Vagina (tissue), 2 donors: ENCODE results near the gene TRPC1. TPM values are rescaled to one million over a fixed set of nuclear protein-coding genes. Genes with fewer than 3 reads are reported as not detected.

Source experiments
- DNase-seq, 2 donors: peaks; one replicate each; pipeline ENCODE4 v3.0.0-alpha.2; 2017; ENCODE audit errors: extremely low spot score in 2 of 2
- H3K27ac ChIP-seq: fragments of 200-600 bp; sonication (generic); one replicate; pipeline ENCODE4 v1.5.1; 2019
- H3K27me3 ChIP-seq: fragments of 200-600 bp; sonication (generic); one replicate; pipeline ENCODE4 v1.5.1; 2019
- H3K36me3 ChIP-seq, 2 donors: fragments of 200-600 bp; sonication (generic); one replicate each; pipeline ENCODE4 v1.5.1; 2017 to 2019
- H3K4me1 ChIP-seq: fragments of 200-600 bp; sonication (generic); one replicate; pipeline ENCODE4 v1.5.1; 2019
- H3K4me3 ChIP-seq, 2 donors: fragments of 200-600 bp; sonication (generic); 1 replicate in 1 of 2; 2 replicates in 1 of 2; pipeline ENCODE4 v1.5.1; 2016 to 2019
- H3K9me3 ChIP-seq: fragments of 200-600 bp; sonication (generic); one replicate; pipeline ENCODE4 v1.5.1; 2019
- CTCF ChIP-seq, 3 experiments: fragments of 450-650 bp in 2 of 3; fragments of 200-600 bp in 1 of 3; sonication (generic) in 1 of 3; IDR thresholded peaks; one replicate each; pipeline ENCODE4 v1.5.1; 2017 to 2019; ENCODE audit warnings: antibody characterized with exemption in 3 of 3, mild to moderate bottlenecking in 2 of 3, moderate library complexity in 2 of 3
- POLR2A ChIP-seq, 2 donors: fragments of 450-650 bp; IDR thresholded peaks; one replicate each; pipeline ENCODE4 v1.6.1; 2017; ENCODE audit warnings: antibody characterized with exemption in 2 of 2, mild to moderate bottlenecking in 2 of 2, moderate library complexity in 2 of 2
- POLR2AphosphoS5 ChIP-seq, 2 donors: sonication (generic); formaldehyde crosslinking; IDR thresholded peaks; one replicate each; pipeline ENCODE4 v1.9.0; 2017; ENCODE audit warnings: antibody characterized with exemption in 2 of 2, mild to moderate bottlenecking in 2 of 2, low read depth in 1 of 2; ENCODE audit not compliant: insufficient read depth in 1 of 2
- intact Hi-C: fragments of 100-400 bp; cut with DNase I; formaldehyde crosslinking; loops from one replicate; pipeline ENCODE4 v1.15.1; 2023
- total RNA-seq: library from RNA; depleted of rRNA; stranded (reverse); fragments of >200 nt; gene quantifications from one replicate; pipeline ENCODE4 v1.2.3, GENCODE V29; 2016

Gene TRPC1
- 12.0 TPM for total RNA-seq

- no peaks in the 10 kb centered on the region for H3K36me3 ChIP-seq
- intact Hi-C loops: no loop called here
Measured at GRCh38 chr3:142723968-142724681, at the start of gene TRPC1. Gene TRPC1 (plus strand): TSS chr3:142724034. CDS start chr3:142724560, 526 bp downstream.

GRCh38 chr3:142676151-142676550, 47.7 kb upstream of the TRPC1 start:
- no peaks in the 10 kb centered on the region for H3K36me3 ChIP-seq
- intact Hi-C loops: no loop called here

More at GRCh38 chr3:142723968-142724681, at the start of gene TRPC1:
- DNase-seq: peak in 1 of 2 donors; percentile 90
- H3K4me3 ChIP-seq: peak within 1 kb of the TSS; percentile 81 to 100
- no peaks in the 10 kb centered on the region for H3K27me3 ChIP-seq
- H3K4me1 ChIP-seq: peaks cover 10% of the 10 kb centered on the region
- H3K27ac ChIP-seq: peak within 1 kb of the TSS; percentile 88
- no peak for TF ChIP-seq CTCF (IDR thresholded peaks at IDR 0.05)
- peak in 1 of 2 donors; percentile 85 for TF ChIP-seq POLR2AphosphoS5 (IDR thresholded peaks at IDR 0.05; ENCODE audit: insufficient read depth in 1 of 2, low read depth in 1 of 2)
- TF ChIP-seq POLR2A (IDR thresholded peaks at IDR 0.05): peak in 1 of 2 donors; percentile 86
- no peaks in the 10 kb centered on the region for H3K9me3 ChIP-seq

GRCh38 chr3:142680710-142681109, 43.1 kb upstream of the TRPC1 start:
- no peaks in the 10 kb centered on the region for H3K4me1 ChIP-seq
- intact Hi-C loops: no loop called here
- no peak overlapping the region for H3K4me3 ChIP-seq
- H3K9me3 ChIP-seq: no peaks in the 10 kb centered on the region
- no peak for TF ChIP-seq POLR2A (IDR thresholded peaks at IDR 0.05)
- TF ChIP-seq POLR2AphosphoS5 (IDR thresholded peaks at IDR 0.05; ENCODE audit: insufficient read depth in 1 of 2, low read depth in 1 of 2): no peak
- no peak for TF ChIP-seq CTCF (IDR thresholded peaks at IDR 0.05)
- no peak overlapping the region for H3K27ac ChIP-seq
- no peak for DNase-seq
- H3K27me3 ChIP-seq: no peaks in the 10 kb centered on the region
- H3K36me3 ChIP-seq: no peaks in the 10 kb centered on the region

More at GRCh38 chr3:142676151-142676550, 47.7 kb upstream of the TRPC1 start:
- H3K4me1 ChIP-seq: no peaks in the 10 kb centered on the region
- H3K27me3 ChIP-seq: no peaks in the 10 kb centered on the region
- TF ChIP-seq POLR2A (IDR thresholded peaks at IDR 0.05) (no peak), CTCF (IDR thresholded peaks at IDR 0.05) (no peak), POLR2AphosphoS5 (IDR thresholded peaks at IDR 0.05; ENCODE audit: insufficient read depth in 1 of 2, low read depth in 1 of 2) (no peak)
- H3K9me3 ChIP-seq: no peaks in the 10 kb centered on the region
- H3K27ac ChIP-seq: no peak overlapping the region
- no peak for DNase-seq
- H3K4me3 ChIP-seq: no peak overlapping the region

GRCh38 chr3:142690613-142691012, 33.2 kb upstream of the TRPC1 start:
- H3K9me3 ChIP-seq: no peaks in the 10 kb centered on the region
- no peaks in the 10 kb centered on the region for H3K27me3 ChIP-seq
- no peak for TF ChIP-seq CTCF (IDR thresholded peaks at IDR 0.05)
- no peak for TF ChIP-seq POLR2A (IDR thresholded peaks at IDR 0.05)
- no peak for TF ChIP-seq POLR2AphosphoS5 (IDR thresholded peaks at IDR 0.05; ENCODE audit: insufficient read depth in 1 of 2, low read depth in 1 of 2)
- intact Hi-C loops: no loop called here
- H3K4me1 ChIP-seq: no peaks in the 10 kb centered on the region
- H3K36me3 ChIP-seq: no peaks in the 10 kb centered on the region
- DNase-seq: no peak
- no peak overlapping the region for H3K4me3 ChIP-seq
- no peak overlapping the region for H3K27ac ChIP-seq

GRCh38 chr3:142691527-142691926, 32.3 kb upstream of the TRPC1 start:
- Histone ChIP-seq H3K9me3 (no peaks in the 10 kb centered on the region), H3K4me1 (no peaks in the 10 kb centered on the region), H3K4me3 (no peak overlapping the region), H3K27me3 (no peaks in the 10 kb centered on the region), H3K27ac (no peak overlapping the region), H3K36me3 (no peaks in the 10 kb centered on the region)
- intact Hi-C loops: no loop called here
- TF ChIP-seq CTCF (IDR thresholded peaks at IDR 0.05): no peak
- TF ChIP-seq POLR2AphosphoS5 (IDR thresholded peaks at IDR 0.05; ENCODE audit: insufficient read depth in 1 of 2, low read depth in 1 of 2): no peak
- no peak for TF ChIP-seq POLR2A (IDR thresholded peaks at IDR 0.05)
- DNase-seq: no peak
